22Rv1 (cell line): Measurements from ENCODE around the gene C1orf115.
"Not testable (repeated sequence)": the region's sequence is repeated elsewhere in the genome, so short reads cannot be mapped to it uniquely, and the experiment has no call there.

Experiments used
- H3K27ac ChIP-seq: fragments of 450-650 bp; 2 replicates; pipeline ENCODE4 v1.5.1; 2017
- CTCF ChIP-seq: fragments of 450-650 bp; IDR thresholded peaks from 2 replicates; pipeline ENCODE4 v1.5.1; 2017; ENCODE audit warnings: mild to moderate bottlenecking
- ZFX ChIP-seq: fragments of 450-650 bp; IDR thresholded peaks from 2 replicates; pipeline ENCODE4 v1.6.1; 2017; ENCODE audit warnings: antibody characterized with exemption, borderline replicate concordance

Gene C1orf115

DNA sequence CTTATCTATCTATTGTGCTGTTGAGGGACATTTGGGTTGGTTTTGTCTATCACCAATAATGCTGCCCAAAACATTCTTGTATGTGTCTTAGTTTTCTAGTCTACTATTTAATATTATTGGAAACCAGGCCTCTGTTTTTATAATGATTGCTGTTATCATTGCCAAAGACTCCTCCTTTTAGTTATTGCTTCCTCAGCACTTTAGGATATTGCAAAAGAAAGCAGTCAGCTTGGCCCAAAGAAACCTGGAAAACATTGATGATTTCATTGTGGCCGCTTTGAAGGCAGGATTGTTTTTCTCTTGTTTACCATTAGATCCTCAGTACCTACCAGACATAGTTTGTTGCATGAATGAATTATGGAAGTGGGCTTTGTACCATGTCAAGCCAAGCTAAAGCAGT is 37.4 kb downstream of the C1orf115 start:
- TF ChIP-seq CTCF (no peak), ZFX (no peak)

GRCh38 chr1:220730486-220730885 is 40.3 kb downstream of the C1orf115 start:
- TF ChIP-seq CTCF (no peak), ZFX (no peak)
- H3K27ac ChIP-seq, result no peak overlapping the region

More for the DNA sequence above, 37.4 kb downstream of the C1orf115 start:
- H3K27ac ChIP-seq, result no peak overlapping the region

GRCh38 chr1:220732137-220732536 is 42.0 kb downstream of the C1orf115 start:
- no peak for TF ChIP-seq ZFX
- no peak for TF ChIP-seq CTCF
- peak overlapping the region; percentile 74 for H3K27ac ChIP-seq

DNA sequence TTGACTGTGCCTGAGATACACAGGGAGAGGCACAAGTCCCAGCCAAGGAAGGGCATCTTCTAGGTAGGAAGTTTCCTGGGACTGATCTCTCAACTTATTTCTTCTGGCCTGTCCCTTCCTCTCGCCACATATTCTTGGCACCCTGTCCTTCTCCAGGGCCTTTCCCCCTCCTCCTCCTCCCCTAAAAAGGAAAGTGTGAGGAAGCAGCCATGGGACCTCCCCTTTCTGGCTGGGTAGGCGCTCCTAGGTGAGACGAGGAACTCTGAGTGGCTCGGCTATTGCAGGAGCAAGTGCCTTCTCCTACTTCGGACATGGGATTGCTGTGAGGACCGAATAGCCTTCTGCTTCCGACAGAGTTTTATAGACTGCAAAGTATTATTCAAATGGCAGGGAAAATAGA is 42.5 kb downstream of the C1orf115 start:
- TF ChIP-seq ZFX, result no peak
- TF ChIP-seq CTCF, result no peak
- peak overlapping the region; percentile 74 for H3K27ac ChIP-seq

DNA sequence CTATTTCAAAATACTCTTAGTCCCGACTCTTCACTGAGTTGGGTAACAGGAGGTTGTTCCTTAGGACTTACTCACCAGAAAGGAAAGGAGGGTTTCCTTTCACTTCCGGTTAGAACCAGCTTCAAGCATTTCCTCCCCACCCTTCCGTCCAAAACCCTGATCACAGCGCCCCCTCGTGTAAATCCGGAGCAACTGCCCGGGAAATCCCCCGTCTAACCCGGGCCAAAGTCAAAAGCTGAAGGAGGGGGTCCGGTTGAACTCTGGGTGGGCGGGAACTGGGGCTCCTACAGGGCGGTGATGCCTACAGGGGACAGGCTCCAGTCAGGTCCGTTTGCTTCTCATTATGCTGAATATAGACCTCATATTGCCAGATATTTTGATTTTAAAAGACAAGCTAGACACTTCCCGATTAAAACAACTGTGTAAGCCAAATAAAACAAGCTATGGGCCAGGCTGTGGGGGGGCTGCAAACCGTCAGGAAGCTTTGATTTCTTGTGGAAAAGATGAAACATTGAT is 43.0 kb downstream of the C1orf115 start:
- TF ChIP-seq ZFX (no peak), CTCF (peak; percentile 90)
- peak overlapping the region; percentile 74 for H3K27ac ChIP-seq

DNA sequence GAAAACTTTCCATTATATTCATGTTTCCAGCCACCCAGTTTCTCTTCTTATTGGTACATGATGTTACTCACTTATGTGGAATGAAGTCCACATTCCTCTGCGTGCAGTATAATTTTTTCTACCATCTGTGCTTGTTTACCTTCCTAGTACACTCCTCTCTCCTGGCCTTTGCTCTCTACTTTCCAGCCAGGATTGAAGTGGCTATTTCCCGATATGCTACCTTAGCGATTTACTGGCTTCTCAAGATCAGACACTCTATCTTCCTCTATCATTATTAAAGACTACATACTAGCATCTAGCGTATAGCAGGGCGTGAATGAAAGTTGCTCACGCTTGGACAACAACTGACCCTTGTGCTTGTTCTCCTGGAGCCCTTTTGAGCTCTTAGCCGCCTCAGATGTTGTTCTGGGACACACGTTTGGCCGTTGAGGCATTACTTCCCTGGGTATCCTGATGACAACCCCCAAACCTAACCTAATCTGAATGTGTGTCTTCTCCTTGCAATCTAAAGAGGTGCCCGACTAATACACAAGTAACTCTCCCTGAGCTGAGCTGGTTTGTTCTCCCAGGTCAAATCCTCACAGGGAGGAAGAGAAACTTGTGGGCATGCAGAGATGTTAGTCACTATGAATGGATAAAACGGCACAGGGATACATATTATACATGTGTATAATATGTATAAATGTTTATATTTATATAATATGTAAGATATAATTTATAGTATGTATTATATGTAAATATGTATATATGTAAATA is 44.6 kb downstream of the C1orf115 start:
- TF ChIP-seq CTCF (no peak), ZFX (no peak)
- H3K27ac ChIP-seq, result no peak overlapping the region

DNA sequence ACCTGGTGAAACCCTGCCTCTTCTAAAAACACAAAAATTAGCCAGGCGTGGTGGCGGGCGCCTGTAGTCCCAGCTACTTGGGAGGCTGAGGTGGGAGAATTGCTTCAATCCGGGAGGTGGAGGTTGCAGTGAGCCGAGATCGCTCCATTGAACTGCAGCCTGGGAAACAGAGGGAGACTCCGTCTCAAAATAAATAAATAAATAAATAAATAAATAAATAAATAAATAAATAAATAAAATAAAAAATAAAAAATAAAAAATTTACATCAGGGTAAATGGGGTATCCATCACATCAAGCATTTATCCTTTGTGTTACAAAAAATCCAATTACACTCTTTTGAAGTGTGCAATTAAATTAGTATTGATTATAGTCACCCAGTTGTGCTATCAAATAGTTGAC is 46.1 kb downstream of the C1orf115 start:
- not testable (repeated sequence) for H3K27ac ChIP-seq
